ENCODE data around the gene IL18.
"Not testable (repeated sequence)": the region's sequence is repeated elsewhere in the genome, so short reads cannot be mapped to it uniquely, and the experiment has no call there.

Gene IL18

DNA sequence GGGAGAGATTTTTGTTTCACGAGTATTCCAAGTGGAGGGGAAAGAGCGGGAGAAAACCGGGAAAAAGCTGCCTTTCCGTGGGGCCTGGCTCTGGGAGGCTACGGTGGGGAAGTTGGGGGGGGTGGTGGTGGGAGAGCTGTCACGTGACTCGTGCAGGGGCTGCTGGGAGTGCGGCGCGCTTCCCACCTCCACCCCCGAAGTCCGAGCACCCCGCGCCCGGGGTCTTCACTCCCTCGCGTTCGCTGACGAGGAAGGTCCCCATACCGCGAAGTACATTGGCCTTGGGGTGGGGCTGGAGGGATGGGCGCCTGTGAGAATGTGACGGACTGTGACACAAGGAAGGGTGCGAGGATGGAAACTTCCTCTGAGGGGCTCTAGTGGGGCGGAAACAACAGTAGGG is 3.3 kb upstream of the IL18 start, which contains the start of gene TEX12:
TSS of gene TEX12 (plus strand) at position 228 of the 400 bp plus-strand sequence. CDS start 1,897 bp downstream, outside the sequence.
- DNase-seq, result no peak

DNA sequence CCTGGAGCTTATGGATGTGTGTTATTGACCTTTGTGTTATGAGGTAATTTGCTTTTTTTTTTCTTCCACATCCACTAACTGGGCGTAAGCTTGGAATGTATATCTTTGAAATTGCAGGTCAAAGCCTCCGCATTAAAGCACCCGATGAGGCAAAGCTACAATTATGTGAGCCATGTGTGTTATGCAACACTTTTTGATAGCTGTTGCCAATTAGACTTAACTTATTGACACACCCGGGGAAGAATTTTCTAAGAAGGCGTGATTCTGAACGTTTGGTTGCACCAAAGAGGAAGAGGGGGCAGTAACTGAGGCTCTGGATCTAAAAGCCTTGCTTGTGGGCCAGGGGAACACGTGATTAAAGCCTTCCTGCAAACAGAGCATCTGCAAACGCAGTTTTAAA is 2.7 kb upstream of the IL18 start:
- DNase-seq, result no peak

DNA sequence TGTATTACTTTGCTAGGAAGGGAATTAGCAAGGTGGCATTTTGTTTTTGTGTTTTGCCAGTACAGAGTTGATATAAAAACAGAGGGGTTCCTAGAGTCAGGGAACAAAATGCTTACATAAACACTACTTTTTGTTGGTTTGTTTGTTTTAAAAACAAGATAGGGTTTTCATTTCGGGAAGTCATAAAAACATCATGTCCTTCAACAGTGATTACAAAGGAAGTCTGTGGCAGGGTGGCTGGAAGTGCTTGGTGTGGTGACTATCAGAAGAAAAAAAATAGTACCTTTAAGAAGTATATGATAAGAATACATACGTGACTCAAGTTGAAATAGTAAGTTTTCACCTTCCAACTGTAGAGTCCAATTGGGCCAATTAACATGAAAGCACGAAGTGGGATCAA is 1.2 kb upstream of the IL18 start:
- no peak for DNase-seq

DNA sequence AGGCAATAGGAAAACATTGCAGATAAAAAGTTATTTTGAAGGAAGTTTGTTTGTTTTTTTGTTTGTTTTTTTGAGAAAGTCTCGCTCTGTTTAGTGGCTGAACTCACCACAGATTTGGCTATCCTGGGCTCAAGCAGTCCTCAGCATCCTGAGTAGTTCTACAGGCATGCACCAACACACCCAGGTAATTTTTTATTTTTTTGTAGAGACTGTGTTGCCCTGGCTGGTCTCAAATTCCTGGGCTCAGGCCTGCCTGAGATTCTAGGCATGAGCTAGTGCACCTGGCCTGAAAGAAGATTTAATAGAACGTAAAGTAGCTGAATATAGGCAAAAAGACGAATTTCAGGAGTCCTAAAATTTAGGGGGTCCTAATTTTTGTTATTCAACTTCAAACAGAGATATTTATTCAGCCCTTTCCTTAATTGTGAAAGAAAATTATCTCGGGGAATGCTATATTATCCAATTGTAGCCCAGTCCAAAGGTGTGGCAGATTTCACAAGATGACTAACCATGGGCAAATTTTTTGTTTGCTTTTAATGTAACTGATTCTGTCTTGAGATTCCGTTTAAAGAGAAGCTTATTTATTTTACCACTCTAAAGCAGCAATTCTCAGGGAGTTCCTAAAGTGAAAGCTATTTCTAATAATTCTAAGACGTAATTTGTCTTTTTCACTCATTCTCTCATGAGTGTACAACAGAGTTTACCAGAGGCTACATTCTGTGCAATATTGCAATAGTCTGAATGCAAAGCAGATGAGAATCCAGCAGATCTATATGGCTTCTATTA is 940 bp downstream of the IL18 start:
- no peak for DNase-seq

DNA sequence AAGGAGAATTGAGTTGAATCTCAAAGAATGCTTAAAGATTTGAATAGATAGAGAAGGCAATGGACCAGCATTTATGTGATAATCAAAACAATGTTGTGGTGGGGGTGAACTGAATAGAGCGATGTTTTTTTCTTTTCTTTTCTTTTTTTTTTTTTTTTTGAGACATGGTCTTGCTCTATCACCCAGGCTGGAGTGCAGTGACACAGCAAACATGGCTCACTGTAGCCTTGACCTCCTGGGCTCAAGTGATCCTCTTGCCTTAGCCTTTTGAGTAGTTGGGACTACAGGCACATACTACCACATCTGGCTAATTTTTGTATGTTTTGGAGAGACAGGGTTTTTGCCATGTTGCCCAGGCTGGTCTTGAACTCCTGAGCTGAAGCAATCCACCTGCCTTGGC is 1.7 kb downstream of the IL18 start:
- not testable (repeated sequence) for DNase-seq

DNA sequence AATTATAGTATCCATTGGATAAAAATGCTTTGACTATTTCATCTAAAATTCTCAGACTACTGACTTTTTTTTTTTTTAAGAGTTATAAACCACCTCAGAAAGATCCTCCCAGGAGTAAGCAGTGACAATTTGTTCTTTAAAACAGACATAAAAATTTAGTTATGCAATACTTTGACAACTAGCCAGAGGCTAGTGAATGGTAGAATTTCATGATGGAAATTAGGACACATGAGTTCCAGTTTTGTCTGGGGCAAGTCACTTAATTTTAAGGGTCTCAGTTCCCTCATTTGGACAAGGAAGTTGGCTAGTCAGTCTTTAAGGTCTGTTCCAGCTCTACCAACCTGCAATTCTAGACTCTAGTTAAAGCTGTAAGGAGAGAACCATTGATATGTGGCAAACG is 2.9 kb downstream of the IL18 start:
- no peak for DNase-seq

- DNase-seq, result no peak
Measured at GRCh38 chr11:112160091-112160848, 3.6 kb downstream of the IL18 start.

GRCh38 chr11:112159098-112160065 is 4.5 kb downstream of the IL18 start:
- no peak for DNase-seq

- DNase-seq, result no peak
Measured at GRCh38 chr11:112156956-112157766, 6.7 kb downstream of the IL18 start.

GRCh38 chr11:112156153-112156955 is 7.5 kb downstream of the IL18 start:
- no peak for DNase-seq

DNA sequence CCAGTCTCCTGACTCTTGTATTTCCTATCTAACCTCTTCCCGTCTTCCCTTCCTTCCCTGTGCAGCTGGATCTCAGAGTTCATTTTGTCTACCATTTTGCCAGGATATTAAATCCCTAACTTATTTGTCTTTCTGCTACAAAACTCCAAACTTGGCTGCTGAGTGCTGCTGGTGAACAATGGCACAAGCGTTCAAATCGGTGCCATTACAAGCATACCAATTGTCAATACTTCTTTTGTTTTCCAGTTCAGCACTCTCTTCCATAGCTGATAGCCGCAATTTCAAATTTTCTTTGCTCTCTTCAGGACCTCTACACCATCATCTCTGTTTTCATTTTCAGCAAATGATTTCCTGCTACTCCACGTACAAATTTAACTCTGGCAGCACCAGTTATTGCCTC is 13.4 kb downstream of the IL18 start:
- DNase-seq, result no peak

DNA sequence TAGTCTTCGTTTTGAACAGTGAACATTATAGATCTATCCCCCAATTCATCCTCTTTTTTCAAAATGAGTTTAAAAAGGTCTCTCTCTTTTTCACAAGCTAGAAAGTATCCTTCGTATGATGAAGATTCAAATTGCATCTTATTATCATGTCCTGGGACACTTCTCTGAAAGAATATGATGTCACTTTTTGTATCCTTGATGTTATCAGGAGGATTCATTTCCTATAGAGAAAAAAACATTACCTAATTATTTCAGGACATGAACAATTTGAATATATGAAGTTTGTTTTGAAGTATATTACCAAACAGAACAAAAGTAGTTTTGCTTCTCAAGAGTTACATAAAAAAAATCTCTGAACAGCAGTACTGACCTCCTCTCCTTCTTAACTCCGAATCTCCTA is 20.3 kb downstream of the IL18 start:
- DNase-seq, result no peak

GRCh38 chr11:112134473-112134872 is 29.4 kb downstream of the IL18 start:
- no peak for DNase-seq

GRCh38 chr11:112132737-112133136 is 31.2 kb downstream of the IL18 start:
- no peak for DNase-seq

DNA sequence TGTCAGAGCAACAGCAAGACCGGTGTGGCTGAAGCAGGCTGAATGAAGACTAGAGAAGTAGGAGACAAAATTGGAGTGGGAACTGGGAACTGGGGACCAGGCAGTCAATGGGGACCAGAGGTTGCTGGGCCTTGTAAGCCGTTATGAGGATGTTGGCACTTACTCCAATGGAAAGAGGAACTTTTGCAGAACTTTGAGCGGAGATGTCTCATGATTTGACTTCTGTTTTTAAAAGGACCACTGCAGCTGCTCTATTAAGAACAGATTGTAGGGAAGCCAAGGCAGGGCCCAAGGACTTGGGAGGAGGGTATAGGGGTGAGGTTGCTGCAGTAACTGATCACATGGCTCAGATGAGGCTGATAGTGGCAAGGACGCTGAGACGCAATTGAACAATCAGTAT is 34.2 kb downstream of the IL18 start:
- no peak for DNase-seq

- no peak for DNase-seq
Measured at GRCh38 chr11:112128483-112129121, 35.3 kb downstream of the IL18 start.

GRCh38 chr11:112127056-112127455 is 36.8 kb downstream of the IL18 start:
- no peak for DNase-seq

DNA sequence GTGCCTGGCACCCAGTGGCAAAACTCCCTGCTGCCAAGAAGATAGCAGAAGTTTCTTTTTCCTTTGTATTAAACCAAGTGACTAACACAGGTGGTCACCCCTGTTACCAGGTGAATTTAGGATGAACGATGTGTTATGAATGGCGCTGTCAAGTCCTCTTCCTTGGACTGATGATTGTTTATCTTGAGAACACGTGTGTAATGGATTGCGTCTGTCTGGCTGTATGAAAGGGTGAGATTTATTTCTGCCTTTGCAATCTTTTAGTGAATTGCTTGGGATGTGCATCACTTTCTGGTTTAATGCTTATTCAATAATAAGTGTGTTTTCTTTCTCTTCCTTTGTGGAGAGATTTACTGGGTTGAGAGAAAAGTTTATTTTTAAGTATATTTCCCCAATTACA is 40.8 kb downstream of the IL18 start:
- no peak for DNase-seq

GRCh38 chr11:112121981-112122615 is 41.8 kb downstream of the IL18 start:
- no peak for DNase-seq

DNA sequence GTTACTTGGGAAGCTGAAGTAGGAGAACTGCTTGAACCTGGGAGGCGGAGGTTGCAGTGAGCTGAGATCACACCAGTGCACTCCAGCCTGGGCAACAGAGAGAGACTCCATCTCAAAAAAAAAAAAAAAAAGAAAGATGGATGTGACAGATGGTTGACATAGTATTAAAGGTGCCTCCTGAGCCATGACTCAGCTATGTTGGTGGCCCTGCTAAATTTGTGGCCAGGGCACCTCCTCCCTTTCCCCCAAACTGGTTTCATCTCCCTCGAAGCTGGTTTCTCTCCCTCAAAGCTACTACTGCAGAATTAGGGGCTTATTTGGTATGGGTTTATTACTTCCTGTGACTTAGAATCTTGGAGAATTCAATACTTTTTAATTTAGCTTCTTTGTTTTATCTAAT is 45.7 kb downstream of the IL18 start:
- DNase-seq, result no peak
